NCI-H345 treated with DMSO at 0.1 percent for 48 hours (cell line): ENCODE data around the gene NOXO1.

Experiments used
- DNase-seq: peaks from one replicate; lab custom pipeline; 2025; ENCODE audit not compliant: unreplicated experiment; lab: John Stamatoyannopoulos, UW

NOXO1 gene, protein sequence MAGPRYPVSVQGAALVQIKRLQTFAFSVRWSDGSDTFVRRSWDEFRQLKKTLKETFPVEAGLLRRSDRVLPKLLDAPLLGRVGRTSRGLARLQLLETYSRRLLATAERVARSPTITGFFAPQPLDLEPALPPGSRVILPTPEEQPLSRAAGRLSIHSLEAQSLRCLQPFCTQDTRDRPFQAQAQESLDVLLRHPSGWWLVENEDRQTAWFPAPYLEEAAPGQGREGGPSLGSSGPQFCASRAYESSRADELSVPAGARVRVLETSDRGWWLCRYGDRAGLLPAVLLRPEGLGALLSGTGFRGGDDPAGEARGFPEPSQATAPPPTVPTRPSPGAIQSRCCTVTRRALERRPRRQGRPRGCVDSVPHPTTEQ

GRCh38 chr16:1981398-1981836 is at the start of gene NOXO1:
TSS of gene NOXO1 (minus strand) at chr16:1981469. CDS start at chr16:1981179, 290 bp downstream.
- DNase-seq = no peak

GRCh38 chr16:2030036-2030435 is 48.8 kb upstream of the NOXO1 start:
- no peak for DNase-seq

DNA sequence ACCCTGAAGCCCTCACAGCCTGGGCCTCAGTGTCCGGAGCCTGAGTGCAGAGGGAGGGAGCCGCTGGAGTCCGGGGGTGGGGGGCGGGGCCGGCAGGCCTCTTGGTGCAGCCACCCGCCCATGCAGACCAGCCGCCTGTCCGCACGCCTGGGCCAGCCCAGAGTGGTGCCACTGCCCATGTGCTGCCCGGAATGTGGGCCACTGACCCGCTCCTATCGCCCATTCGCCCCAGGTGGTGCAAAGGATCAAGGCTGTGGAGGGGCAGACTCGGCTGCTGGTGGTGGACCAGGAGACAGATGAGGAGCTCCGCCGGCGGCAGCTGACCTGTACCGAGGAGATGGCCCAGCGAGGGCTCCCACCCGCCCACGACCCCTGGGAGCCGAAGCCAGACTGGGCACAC is 48.1 kb upstream of the NOXO1 start:
- DNase-seq = no peak

GRCh38 chr16:2028620-2029220 is 47.5 kb upstream of the NOXO1 start:
- DNase-seq = peak; percentile 54

- no peak for DNase-seq
Measured at GRCh38 chr16:2028146-2028545, 46.9 kb upstream of the NOXO1 start.

DNA sequence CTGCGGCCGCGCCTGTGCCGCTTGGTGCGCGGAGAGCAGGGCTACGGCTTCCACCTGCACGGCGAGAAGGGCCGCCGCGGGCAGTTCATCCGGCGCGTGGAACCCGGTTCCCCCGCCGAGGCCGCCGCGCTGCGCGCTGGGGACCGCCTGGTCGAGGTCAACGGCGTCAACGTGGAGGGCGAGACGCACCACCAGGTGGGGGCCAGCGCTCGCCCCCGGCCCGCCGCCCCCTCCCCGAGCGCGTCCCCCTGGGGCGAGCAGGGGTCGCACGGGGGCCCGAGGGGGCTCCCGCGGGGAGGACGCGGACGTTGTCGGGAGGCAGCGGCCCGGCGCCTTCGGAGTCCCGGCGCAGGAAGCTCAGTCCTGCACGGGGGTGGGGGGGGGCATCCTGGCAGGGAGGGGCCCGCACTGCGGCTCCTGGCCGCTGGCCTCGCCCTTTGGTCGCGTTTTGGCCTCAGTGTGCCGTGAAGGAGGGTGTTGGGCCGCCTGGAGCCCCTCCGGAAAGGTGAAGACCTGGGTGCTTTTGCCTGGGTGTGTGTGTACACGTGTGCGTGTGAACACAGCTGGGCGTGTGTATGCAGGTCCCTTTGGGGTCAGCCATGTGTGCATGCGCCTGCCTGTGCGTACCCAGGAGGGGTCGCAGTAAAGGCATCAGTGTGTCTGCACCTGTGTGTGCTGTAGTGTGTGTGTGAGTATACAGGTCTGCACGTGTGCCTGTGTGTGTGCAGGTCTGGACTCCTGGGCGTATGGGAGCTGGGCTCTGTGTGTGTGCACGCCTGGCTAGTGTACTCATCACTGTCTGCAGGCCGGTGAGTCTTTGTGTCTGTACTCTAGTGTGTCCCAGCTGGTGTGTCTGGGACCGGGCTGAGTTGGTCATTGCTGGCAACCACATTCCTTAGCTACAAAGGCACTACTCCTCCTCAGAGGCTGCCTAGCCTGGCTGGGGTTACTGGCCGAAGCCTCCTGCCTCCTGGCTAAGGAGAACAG is 46.0 kb upstream of the NOXO1 start:
- DNase-seq = no peak

DNA sequence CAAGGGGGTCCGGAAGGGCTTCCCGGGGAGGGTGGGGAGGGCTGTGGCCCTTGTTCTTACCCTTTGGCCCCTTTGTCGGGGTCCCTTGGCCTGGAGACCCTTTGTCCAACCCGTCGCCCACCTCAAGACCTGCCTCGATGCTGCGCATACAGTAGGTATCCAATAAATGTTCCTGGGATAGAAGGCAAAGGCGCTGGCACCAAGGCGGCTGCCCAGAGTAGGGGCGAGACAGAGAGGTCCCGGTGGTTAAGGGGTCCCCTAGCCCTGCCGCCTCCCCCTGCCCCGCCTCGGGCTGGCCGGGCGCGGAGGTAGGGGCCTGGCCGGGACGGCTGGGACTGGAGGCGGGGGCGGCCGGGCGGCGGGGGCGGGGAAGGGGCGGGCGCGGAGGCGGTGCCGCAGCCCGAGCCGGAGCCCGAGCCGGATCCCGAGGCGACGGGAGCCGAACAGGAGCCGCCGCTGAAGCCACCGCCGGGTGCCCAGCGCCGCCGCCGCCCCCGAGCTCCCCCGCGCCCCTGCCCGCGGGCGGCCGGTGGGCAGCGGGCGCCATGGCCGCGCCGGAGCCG is 45.3 kb upstream of the NOXO1 start, which contains the start of gene NHERF2:
Gene NHERF2, plus strand, starts transcription at position 442 of the 563 bp plus-strand sequence. Its CDS starts 104 bp downstream, at position 546.
- no peak for DNase-seq

GRCh38 chr16:2025878-2026460 is 44.7 kb upstream of the NOXO1 start:
- no peak for DNase-seq

GRCh38 chr16:2025251-2025650 is 44.0 kb upstream of the NOXO1 start:
- no peak for DNase-seq

DNA sequence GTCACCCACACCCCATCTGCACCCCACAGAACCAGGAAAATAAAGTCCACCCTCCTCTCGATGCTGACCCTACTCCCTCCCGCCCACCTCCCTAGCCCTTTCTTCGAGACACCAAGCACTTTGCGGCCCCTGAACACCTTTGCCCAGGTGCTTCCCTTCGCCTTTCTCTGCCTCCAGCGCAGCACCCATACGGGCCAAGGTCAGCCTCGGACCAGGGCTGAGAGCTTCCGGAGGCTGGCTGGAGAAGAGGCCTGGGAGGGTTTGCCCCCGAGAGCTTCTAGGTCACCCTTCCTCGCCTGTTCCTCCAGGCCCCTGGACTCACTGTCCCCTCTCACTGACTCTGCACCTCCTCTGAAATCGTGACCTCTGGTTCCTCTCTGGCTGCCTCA is 42.8 kb upstream of the NOXO1 start:
- DNase-seq = no peak

DNA sequence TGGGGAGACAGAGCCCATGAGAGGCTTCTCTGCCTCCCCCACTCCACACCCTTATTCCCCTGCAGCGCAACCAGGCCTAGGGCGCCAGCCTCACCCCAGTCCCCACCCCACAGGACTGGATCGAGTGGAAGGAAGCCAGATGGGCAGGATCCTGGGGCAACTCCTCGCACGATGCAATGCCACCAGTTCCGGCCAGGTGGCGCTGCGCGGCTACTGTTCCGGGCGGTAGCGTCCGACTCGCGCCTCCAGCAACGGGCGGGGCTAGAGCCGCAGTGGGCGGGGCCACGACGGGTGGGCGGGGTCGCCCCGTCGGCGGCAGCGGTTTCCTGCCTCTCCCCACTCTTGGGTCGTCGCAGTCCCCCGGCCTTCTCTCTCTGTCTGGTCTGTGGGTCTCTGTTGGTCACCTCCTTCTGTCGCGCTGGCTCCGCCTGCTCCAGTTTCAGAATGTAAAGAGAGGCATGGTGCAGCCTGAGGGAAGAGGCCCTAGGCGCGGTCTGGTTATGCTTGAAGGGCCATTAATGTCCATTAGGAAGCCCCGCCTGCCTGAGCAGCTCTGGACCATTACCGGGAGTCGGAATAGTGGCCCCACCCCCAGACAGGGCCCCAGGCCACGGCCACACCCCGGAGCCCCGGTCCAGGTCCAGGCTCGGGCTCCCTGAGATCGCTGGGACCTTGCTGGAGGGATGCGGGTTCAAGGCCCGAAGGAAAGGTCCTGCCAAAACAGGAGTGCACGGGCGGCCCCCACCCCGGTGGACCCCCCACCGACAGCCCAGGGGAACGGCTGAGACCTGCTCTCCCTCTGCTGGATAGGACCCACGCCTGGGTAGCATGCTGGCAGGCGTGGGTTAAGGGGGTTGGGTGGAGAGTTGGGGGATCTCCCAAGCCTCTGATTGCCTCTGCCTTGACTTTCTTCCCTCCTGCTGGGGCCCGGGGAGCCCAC is 42.1 kb upstream of the NOXO1 start:
- DNase-seq = peak; percentile 85

DNA sequence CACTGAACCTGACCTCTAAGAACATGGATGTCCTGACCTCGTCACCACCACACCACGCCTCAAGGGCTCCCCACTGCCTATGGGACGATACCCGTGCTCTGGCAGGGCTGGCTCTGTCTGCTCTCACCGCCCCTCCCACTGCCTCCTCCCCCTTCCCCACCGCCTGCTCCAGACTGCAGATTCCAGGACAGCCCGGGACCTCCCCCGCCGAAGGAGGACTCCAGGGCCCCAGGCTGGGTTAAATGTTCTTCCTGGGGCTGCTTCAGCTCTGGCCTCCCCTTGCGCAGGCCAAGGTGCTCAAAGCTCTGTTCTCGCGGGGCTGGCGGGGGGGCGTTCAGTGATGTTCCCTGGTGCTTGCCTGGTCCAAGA is 41.4 kb upstream of the NOXO1 start:
- DNase-seq = no peak

DNA sequence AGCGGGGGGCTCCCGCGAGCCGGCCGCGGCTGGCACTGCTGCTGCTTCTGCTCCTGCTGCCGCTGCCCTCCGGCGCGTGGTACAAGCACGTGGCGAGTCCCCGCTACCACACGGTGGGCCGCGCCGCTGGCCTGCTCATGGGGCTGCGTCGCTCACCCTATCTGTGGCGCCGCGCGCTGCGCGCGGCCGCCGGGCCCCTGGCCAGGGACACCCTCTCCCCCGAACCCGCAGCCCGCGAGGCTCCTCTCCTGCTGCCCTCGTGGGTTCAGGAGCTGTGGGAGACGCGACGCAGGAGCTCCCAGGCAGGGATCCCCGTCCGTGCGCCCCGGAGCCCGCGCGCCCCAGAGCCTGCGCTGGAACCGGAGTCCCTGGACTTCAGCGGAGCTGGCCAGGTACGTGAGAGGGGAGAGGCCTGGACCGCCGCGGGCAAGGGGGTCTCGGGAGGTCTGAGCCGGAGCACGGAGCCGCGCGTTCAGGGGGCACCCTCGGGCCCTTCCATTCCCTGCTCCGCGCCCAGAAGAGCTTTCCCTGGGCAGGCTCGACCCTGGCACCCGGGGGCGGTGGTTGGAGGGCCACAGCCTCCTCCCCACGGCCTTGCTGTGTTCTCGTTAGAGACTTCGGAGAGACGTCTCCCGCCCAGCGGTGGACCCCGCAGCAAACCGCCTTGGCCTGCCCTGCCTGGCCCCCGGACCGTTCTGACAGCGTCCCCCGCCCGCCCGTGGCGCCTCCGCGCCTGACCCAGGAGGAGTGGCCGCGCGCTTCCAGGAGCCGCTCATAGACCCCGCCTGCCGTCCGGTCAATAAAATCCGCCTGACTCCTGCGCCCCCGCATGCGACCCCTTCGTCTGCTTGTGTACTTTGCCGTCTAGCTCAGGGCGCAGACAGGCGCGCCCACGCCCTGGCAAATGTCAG is 38.9 kb upstream of the NOXO1 start:
- no peak for DNase-seq

DNA sequence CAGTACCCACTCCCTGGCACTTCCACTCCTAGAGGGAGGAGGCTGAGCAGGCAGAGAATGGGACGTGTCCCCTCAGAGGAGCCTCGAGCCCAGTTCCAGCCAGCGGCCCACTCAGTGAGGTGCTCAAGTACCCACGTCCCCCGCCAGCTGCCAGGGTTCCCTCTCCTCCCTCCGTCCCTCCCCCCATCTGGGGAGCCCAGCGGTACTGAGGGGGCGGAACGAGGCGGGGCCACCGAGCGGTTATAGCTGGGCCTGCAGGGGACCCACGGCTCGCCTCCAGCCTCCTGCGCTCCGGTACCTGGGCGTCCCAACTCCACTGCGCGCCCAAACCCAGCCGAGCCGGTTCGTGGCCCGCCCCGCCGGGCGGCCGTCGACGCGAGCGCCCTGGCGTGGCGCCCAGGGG is 38.2 kb upstream of the NOXO1 start, which contains the start of gene NPW:
Gene NPW, plus strand, starts transcription at position 268 of the 403 bp plus-strand sequence.
- no peak for DNase-seq

DNA sequence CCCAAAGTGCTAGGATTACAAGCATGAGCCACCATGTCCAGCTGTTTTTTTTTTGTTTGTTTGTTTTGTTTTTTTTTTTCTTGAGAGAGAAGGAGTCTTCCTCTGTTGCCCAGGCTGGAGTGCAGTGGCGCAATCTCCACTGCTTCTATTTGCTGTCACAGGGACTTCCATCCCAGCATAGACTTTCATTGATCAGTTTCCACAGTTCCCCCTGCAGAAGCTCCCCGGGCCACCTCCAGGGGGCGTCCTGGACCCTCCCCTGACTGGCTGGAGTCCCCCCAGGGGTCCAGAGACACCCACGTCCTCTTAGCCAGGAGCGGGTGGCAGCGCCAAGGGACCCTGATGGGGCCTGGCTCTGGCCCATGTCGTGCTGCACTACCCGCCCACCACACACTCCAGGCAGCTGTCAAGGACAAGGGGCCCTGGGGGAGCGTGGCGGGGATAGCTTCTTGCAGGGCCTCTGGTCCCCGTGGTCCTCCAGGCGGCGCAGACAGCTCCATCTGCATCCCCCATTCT is 35.2 kb upstream of the NOXO1 start:
- DNase-seq = no peak

- no peak for DNase-seq
Measured at GRCh38 chr16:2015947-2016208, 34.6 kb upstream of the NOXO1 start.

- DNase-seq = no peak
Measured at GRCh38 chr16:2015117-2015946, 34.1 kb upstream of the NOXO1 start.

DNA sequence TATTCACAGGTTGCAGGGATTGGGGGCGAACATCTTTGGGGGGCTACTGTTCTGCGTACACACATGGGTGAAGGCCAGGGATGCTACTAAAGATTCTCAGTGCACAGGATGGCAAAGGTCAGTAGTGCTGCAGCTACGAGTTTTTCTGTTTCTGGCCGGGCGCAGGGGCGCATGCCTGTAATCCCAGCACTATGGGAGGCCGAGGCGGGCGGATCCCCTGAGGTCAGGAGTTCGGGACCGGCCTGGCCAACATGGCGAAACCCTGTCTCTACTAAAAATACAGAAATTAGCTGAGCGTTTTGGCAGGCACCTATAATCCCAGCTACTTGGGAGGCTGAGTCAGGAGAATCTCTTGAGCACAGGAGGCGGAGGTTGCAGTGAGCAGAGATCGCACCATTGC is 32.3 kb upstream of the NOXO1 start:
- DNase-seq = no peak
